Naive B cell (primary cell): ENCODE results near the gene AEBP2. TPM values are rescaled to one million over a fixed set of nuclear protein-coding genes. Genes with fewer than 3 reads are reported as not detected.

Experiments
- ATAC-seq, 2 donors: fragments of 150-1000 bp; cut with Tn5 transposase; 2 replicates each; pipeline ENCODE4 v1.10.0; 2021; ENCODE audit warnings: low read depth in 2 of 2, mild to moderate bottlenecking in 2 of 2, moderate library complexity in 2 of 2
- DNase-seq: peaks from one replicate; pipeline ENCODE4 v3.0.0; 2022
- H3K27ac Mint-ChIP-seq, 6 donors: one replicate each; pipeline ENCODE4 v1.8.0; 2020 to 2022; ENCODE audit warnings: mild to moderate bottlenecking in 6 of 6, mixed read lengths in 6 of 6, moderate library complexity in 5 of 6, inconsistent platforms in 2 of 6
- H3K27me3 Mint-ChIP-seq, 3 donors: one replicate each; pipeline ENCODE4 v1.8.0; 2021 to 2022; ENCODE audit warnings: mixed read lengths in 3 of 3, mild to moderate bottlenecking in 1 of 3
- H3K36me3 Mint-ChIP-seq, 2 donors: one replicate each; pipeline ENCODE4 v1.8.0; 2020 to 2022; ENCODE audit warnings: mixed read lengths in 2 of 2, inconsistent platforms in 1 of 2, mild to moderate bottlenecking in 1 of 2
- H3K4me1 Mint-ChIP-seq, 3 donors: one replicate each; pipeline ENCODE4 v1.8.0; 2020 to 2022; ENCODE audit warnings: mixed read lengths in 3 of 3, inconsistent platforms in 1 of 3, mild to moderate bottlenecking in 1 of 3, moderate library complexity in 1 of 3
- H3K4me3 Mint-ChIP-seq, 8 donors: one replicate each; pipeline ENCODE4 v1.8.0; 2020 to 2022; ENCODE audit warnings: mild to moderate bottlenecking in 8 of 8, mixed read lengths in 8 of 8, moderate library complexity in 8 of 8, inconsistent platforms in 2 of 8
- H3K9me3 Mint-ChIP-seq, 7 donors: one replicate each; pipeline ENCODE4 v1.8.0; 2020 to 2022; ENCODE audit warnings: mixed read lengths in 7 of 7, mild to moderate bottlenecking in 5 of 7, inconsistent platforms in 2 of 7, moderate library complexity in 1 of 7
- polyA plus RNA-seq, 6 donors: library from polyadenylated mRNA; unstranded; fragments of 300-500 nt; fragmentation: Illumina TruSeq; gene quantifications; one replicate each; pipeline ENCODE4 v1.2.3, GENCODE V29; 2021; ENCODE audit warnings: low read depth in 6 of 6

AEBP2 gene
- polyA plus RNA-seq, 6 donors from 2014 or later, result 3.9 to 14.9 (median 11.6) TPM

DNA sequence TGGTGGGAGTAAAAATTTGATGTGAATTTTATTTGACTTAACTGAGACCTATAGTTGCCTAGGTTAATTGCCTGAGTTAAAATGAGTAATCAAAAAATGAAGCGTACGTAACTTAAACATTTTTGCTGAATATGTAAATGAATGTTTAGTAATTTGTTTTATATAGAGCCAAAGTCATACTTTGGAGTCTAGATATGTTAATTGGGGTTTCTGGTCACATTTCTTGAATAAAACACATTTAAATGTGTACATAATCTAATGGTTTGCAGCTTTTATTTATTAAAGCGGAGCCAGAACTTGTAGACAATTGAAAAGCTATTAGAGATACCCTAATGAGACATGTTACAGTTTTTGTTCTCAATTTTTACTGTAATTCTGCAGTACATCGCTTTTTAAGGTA lies 71.2 kb downstream of the AEBP2 start:
- Mint-ChIP-seq H3K27ac (no peak overlapping the region), H3K9me3 (no peaks in the 10 kb centered on the region), H3K4me1 (peaks cover 0 to 28% (median 13%) of the 10 kb centered on the region in 3 donors), H3K27me3 (no peaks in the 10 kb centered on the region), H3K4me3 (no peak overlapping the region), H3K36me3 (peaks cover 8 to 9% of the 10 kb centered on the region in 2 donors)
- ATAC-seq (no peak), DNase-seq (no peak)

DNA sequence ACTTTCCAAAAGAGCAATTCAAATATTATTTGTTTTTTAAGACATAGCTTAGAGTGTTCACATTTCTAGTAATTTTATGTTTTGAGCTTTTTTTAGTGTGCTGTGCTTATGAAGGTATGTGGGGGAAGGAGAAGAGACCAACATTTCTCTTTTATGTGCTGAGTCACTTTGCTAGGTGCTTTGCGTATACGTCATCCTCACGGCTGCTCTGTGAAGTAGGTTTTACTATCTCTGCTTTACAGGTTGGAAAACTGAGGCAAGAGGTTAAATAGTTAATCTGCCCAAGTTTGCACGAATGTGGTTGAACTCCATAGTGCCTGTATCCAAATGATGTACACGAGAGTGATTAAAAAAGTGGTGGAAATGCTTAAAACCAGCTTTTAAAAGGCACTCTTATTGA lies 75.9 kb downstream of the AEBP2 start:
- Mint-ChIP-seq H3K36me3 (peaks cover 0 to 13% of the 10 kb centered on the region in 2 donors), H3K9me3 (no peaks in the 10 kb centered on the region), H3K4me3 (no peak overlapping the region), H3K4me1 (peaks cover 0 to 8% (median 0%) of the 10 kb centered on the region in 3 donors), H3K27ac (no peak overlapping the region), H3K27me3 (no peaks in the 10 kb centered on the region)
- no peak for DNase-seq
- ATAC-seq, result no peak

DNA sequence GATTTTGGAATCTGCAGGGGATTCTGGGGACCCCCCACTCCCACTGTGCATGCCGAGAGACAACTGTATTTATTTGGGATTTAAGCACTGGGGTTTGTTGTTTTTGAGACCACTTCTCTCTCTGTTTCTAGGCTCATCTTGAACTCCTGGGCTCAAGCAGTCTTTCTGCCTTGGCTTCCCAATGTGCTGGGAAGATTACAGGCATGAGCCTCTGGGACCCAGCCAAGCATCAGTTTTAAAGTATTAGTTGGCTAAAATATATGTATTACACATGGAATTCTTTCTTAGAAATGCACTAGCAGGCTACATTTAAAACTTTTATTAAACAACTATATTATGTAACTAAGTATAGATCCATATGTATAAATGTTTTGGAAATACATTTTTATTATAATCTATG lies 78.3 kb downstream of the AEBP2 start:
- H3K4me3 Mint-ChIP-seq, result peak overlapping the region in 1 of 8 donors; percentile 57
- H3K27ac Mint-ChIP-seq, result peak overlapping the region in 1 of 6 donors; percentile 79
- DNase-seq, result no peak
- H3K36me3 Mint-ChIP-seq, result peaks cover 0 to 6% of the 10 kb centered on the region in 2 donors
- no peaks in the 10 kb centered on the region for H3K4me1 Mint-ChIP-seq
- H3K9me3 Mint-ChIP-seq, result no peaks in the 10 kb centered on the region
- H3K27me3 Mint-ChIP-seq, result no peaks in the 10 kb centered on the region
- no peak for ATAC-seq

DNA sequence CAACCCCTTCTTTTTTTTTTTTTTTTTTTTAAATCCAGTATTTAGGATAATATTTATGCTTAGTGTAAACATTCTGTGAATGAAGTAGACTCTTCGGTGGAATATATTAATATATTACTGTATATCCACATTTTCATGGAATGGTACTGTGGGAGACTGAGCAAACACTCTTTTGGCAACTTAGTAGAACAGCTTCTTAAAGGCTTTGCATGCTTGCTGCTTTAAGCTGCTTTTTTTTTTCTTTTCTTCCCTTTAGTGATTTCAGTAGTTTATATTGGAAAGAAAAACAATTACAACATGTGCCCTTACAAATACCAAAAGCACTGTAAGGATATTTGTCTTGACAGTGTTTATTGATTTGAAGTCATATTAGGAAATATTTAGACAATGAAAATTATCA lies 78.9 kb downstream of the AEBP2 start:
- H3K9me3 Mint-ChIP-seq, result no peaks in the 10 kb centered on the region
- H3K4me1 Mint-ChIP-seq, result no peaks in the 10 kb centered on the region
- H3K4me3 Mint-ChIP-seq, result no peak overlapping the region
- no peak overlapping the region for H3K27ac Mint-ChIP-seq
- no peak for ATAC-seq
- DNase-seq, result no peak
- H3K36me3 Mint-ChIP-seq, result peaks cover 0 to 6% of the 10 kb centered on the region in 2 donors
- H3K27me3 Mint-ChIP-seq, result no peaks in the 10 kb centered on the region

DNA sequence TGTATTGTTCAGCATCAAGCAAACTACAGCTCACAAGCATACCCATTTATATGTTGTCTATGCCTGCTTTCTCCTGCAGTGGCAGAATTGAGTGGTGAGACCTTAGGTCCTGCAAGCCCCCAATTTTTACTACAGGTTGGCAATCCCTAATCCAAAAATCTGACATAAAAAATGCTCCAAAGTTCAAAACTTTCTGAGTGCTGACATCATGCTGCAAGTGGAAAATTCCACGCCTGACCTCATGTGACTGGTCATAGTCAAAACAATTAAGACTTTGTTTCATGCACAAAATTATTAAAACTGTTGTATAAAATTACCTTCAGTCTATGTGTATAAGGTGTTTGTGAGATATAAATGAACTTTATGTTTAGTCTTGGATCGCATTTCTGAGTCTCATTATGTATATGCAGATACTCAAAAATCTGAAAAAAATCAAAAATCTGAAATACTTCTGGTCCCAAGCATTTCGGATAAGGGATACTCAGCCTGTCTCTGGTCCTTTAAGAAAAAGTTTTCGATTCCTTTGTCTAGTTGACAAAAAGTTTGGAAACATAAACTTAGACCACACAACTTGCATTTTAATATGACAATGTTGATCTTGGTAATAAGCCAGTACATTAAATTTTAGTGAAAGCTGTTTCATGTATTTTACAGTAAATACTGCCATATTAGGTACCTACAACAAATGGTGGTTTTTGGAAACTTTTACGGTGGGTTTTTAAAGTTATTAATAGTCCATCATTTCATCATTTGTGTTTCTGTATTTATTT lies 81.5 kb downstream of the AEBP2 start:
- H3K27ac Mint-ChIP-seq, result no peak overlapping the region
- H3K36me3 Mint-ChIP-seq, result peaks cover 5 to 6% of the 10 kb centered on the region in 2 donors
- no peak for ATAC-seq
- no peaks in the 10 kb centered on the region for H3K27me3 Mint-ChIP-seq
- H3K9me3 Mint-ChIP-seq, result no peaks in the 10 kb centered on the region
- DNase-seq, result no peak
- peaks cover 0 to 3% (median 0%) of the 10 kb centered on the region in 3 donors for H3K4me1 Mint-ChIP-seq
- no peak overlapping the region for H3K4me3 Mint-ChIP-seq

DNA sequence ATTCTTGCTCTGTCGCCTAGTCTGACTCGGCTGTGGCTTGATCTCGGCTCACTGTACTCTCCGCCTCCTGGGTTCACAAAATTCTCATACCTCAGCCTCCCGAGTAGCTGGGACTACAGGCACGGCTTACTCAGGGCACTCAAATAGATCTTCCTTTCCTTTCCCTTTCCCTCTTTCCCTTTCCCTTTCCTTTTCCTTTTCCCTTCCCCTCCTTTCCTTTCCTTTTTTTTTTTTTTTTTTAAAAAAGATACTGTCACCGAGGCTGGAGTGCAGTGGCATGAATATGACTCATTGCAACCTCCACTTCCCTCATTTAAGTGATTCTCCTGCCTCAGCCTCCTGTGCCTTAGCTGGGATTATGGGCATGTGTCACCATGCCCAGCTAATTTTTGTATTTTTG lies 86.0 kb downstream of the AEBP2 start:
- Mint-ChIP-seq H3K36me3 (peaks cover 0 to 5% of the 10 kb centered on the region in 2 donors), H3K4me1 (peaks cover 2 to 8% (median 3%) of the 10 kb centered on the region in 3 donors), H3K27me3 (no peaks in the 10 kb centered on the region), H3K9me3 (no peaks in the 10 kb centered on the region), H3K27ac (peak overlapping the region in 2 of 6 donors; percentile 16 to 37), H3K4me3 (no peak overlapping the region)
- no peak for ATAC-seq
- no peak for DNase-seq

DNA sequence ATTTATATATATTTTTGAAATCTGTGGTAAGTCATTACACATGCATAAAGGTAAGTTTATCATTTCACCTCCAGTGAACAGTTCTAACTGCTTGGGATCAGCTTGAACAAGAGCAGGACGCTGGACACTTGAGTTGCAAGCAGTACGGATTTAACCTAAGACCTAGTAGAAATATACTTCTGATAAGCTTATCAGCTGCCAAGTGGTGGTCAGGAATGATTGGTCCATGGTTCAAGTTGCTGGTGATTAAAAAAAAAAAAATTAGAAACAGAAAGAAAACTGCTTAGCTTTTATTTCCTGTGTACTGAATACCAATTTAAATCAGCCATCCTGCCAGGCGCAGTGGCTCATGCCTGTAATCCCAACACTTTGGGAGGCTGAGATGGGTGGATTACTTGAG lies 88.6 kb downstream of the AEBP2 start:
- ATAC-seq, result no peak
- no peak overlapping the region for H3K27ac Mint-ChIP-seq
- H3K9me3 Mint-ChIP-seq, result no peaks in the 10 kb centered on the region
- DNase-seq, result no peak
- H3K36me3 Mint-ChIP-seq, result peaks cover 0 to 5% of the 10 kb centered on the region in 2 donors
- H3K4me3 Mint-ChIP-seq, result no peak overlapping the region
- no peaks in the 10 kb centered on the region for H3K27me3 Mint-ChIP-seq
- peaks cover 2 to 8% (median 3%) of the 10 kb centered on the region in 3 donors for H3K4me1 Mint-ChIP-seq

DNA sequence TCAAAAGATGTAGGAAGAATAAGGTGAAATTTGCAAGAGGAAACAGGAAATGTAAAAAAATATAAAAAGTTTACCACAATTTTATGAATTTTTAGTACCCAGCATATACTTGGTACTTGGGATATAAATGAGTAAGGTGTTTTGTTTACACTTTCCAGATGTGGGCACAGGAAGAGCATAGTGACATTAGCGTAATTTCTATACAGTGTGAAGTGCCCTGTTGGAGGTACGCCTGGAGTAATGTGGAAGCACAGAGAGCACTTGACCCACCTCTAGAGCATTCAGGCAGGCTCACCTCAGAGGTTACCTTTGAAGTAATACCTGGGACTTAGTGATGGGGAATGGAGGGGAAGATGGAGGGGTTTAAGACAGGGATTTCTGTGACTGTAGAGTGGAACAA lies 89.5 kb downstream of the AEBP2 start:
- Mint-ChIP-seq H3K9me3 (peaks cover 0 to 2% (median under 1%) of the 10 kb centered on the region in 7 donors), H3K27ac (no peak overlapping the region), H3K36me3 (peaks cover 0 to 5% of the 10 kb centered on the region in 2 donors), H3K4me3 (no peak overlapping the region), H3K4me1 (peaks cover 2 to 8% (median 3%) of the 10 kb centered on the region in 3 donors), H3K27me3 (no peaks in the 10 kb centered on the region)
- DNase-seq (no peak), ATAC-seq (no peak)

DNA sequence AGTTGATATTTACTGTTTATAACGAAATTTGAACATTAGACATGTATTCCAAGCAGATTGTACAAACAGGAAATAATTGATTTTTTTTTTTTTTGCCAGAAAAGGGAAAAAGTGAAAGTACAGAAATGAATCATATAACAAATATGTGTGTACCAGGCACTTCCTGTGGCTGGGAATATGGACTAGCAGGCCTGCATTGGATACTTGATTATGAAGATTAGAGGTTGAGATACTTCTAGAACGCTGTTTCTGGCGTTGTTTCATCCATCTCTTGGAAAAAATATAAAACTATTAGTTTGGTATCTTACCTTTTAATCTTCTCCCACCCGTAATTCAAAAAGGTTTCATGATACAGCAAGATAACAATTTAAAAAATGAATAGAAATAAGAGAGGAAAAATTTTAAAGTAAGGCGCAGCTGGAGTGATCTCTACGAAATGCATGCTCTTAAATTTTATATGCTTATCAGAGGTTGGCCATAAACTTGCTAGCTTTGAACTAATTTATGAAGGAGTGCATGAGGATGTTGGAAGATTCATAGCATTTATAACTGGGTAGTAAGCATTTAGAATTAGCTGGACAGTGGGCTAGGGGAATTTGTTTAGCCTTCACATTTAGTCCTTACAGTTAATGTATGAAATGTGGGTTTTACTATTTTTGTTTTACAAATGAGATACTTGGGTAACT lies 90.8 kb downstream of the AEBP2 start:
- Mint-ChIP-seq H3K4me3 (no peak overlapping the region), H3K4me1 (peaks cover 0 to 9% (median 2%) of the 10 kb centered on the region in 3 donors), H3K27me3 (no peaks in the 10 kb centered on the region), H3K36me3 (peaks cover 2 to 5% of the 10 kb centered on the region in 2 donors), H3K9me3 (peaks cover 3 to 6% (median 4%) of the 10 kb centered on the region in 7 donors), H3K27ac (no peak overlapping the region)
- no peak for ATAC-seq
- no peak for DNase-seq

DNA sequence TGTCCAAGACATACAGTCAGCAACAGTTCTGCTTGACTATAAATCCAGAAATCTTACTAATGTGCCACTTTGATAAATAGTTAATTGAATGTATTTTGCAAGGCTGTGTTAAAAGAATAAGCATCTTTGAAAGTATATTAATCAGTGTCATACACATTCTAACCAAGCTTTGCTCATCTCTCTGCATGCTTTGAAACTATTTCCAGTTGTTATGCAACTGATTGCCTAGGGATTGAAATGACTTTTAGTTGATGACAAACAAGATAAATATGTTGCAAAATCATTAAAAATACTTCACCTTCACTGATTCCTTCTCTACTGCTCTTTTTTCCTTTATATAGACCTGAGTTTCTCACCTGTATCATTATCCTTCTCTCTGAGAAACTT lies 91.3 kb downstream of the AEBP2 start:
- no peak for ATAC-seq
- peaks cover 8 to 12% (median 9%) of the 10 kb centered on the region in 7 donors for H3K9me3 Mint-ChIP-seq
- H3K27ac Mint-ChIP-seq, result peak overlapping the region in 1 of 6 donors; percentile 14
- peaks cover 0 to 15% (median 2%) of the 10 kb centered on the region in 3 donors for H3K4me1 Mint-ChIP-seq
- no peak overlapping the region for H3K4me3 Mint-ChIP-seq
- peaks cover 8 to 10% of the 10 kb centered on the region in 2 donors for H3K36me3 Mint-ChIP-seq
- no peak for DNase-seq
- no peaks in the 10 kb centered on the region for H3K27me3 Mint-ChIP-seq

DNA sequence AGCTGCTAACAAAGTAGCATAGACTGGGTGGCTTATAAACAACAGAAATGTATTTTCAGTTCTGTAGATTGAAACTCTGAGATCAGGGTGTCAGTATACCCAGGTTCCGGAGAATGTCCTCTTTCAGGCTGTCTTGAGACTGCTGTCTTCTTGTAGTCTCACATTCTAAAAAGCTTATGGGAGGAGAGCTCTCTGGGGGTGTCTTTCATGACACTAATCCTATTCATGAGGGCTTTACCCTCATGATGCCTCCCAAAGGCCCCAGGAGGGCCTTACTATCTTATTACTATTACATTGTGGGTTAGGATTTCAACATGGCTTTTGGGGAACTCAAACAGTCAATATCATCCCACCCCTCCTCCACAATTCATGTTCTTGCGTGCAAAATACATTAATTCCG lies 94.3 kb downstream of the AEBP2 start:
- Mint-ChIP-seq H3K36me3 (peaks cover 14 to 19% of the 10 kb centered on the region in 2 donors), H3K9me3 (peaks cover 13 to 24% (median 22%) of the 10 kb centered on the region in 7 donors), H3K4me3 (peak overlapping the region in 1 of 8 donors; percentile 58), H3K27me3 (no peaks in the 10 kb centered on the region), H3K4me1 (peaks cover 0 to 14% (median 0%) of the 10 kb centered on the region in 3 donors), H3K27ac (peak overlapping the region in 1 of 6 donors; percentile 51)
- ATAC-seq (no peak), DNase-seq (no peak)

DNA sequence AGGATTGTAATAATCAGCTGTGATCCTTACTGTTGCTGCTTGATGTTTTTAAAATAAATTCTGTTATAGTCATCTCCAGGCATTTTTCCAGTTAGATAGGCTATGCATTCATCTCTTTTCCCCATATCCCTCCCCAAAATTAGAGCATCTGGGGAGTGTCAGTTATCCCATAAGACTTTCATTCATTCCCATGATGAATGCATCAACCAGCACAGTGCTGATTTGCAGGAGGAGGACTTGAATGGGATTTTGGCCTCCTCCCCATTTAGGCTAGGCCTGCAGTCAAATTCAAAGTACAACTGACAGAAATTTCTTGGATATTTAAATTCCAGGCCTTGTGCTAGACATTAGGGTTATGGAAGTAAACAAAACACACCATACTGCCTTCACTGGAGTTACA lies 99.8 kb downstream of the AEBP2 start:
- peaks cover 38 to 43% of the 10 kb centered on the region in 2 donors for H3K36me3 Mint-ChIP-seq
- H3K4me1 Mint-ChIP-seq, result peaks cover 3 to 9% (median 3%) of the 10 kb centered on the region in 3 donors
- no peak for ATAC-seq
- no peaks in the 10 kb centered on the region for H3K27me3 Mint-ChIP-seq
- H3K27ac Mint-ChIP-seq, result peak overlapping the region in 1 of 6 donors; percentile 31
- peaks cover 13 to 30% (median 18%) of the 10 kb centered on the region in 7 donors for H3K9me3 Mint-ChIP-seq
- no peak for DNase-seq
- H3K4me3 Mint-ChIP-seq, result no peak overlapping the region

DNA sequence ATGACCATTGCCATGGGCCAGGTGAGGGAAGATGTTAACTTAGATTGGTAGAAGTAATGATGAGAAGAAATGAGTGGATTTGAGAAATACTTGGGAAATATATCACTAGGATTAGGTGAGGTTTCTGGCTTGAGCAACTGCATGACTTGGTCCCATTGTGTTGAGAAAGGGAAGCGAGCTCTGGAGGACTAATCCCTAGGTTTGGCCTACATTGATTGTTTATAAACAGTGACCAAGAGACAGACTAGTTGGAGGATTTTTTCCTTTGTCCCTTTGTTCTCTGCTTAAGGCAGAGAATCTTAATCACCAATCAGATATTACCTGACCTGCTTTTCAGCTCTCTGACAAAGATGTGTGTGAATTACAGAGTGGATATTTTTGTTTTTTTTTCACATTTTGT lies 100.5 kb downstream of the AEBP2 start:
- Mint-ChIP-seq H3K4me3 (no peak overlapping the region), H3K36me3 (peaks cover 41 to 42% of the 10 kb centered on the region in 2 donors)

DNA sequence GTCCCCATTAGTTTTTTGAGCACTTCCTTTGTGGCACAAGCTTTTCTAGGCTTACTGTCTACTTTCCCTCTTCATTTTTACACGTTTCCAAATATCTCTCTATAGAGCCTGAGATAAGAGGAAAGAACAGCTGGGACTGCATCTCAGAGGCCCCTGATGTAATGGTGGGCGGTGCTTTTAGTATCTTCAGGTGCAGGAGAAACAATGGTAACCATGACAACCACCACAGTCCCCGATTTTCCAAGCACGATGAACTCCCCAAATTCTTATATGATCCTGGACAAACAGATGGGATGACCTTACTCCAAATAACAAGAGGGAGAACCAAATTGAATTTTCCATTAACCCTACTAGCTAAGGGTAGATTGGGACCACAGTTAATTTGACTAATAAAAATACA lies 103.3 kb downstream of the AEBP2 start:
- no peaks in the 10 kb centered on the region for H3K27me3 Mint-ChIP-seq
- H3K9me3 Mint-ChIP-seq, result peaks cover 0 to 9% (median 0%) of the 10 kb centered on the region in 7 donors
- H3K4me3 Mint-ChIP-seq, result no peak overlapping the region
- ATAC-seq, result no peak
- peak overlapping the region in 1 of 6 donors; percentile 40 for H3K27ac Mint-ChIP-seq
- H3K36me3 Mint-ChIP-seq, result peaks cover 26 to 27% of the 10 kb centered on the region in 2 donors
- peaks cover 0 to 3% (median 3%) of the 10 kb centered on the region in 3 donors for H3K4me1 Mint-ChIP-seq
- no peak for DNase-seq

More for the DNA sequence above, 100.5 kb downstream of the AEBP2 start:
- H3K4me1 Mint-ChIP-seq, result peaks cover 3 to 9% (median 3%) of the 10 kb centered on the region in 3 donors
- DNase-seq, result no peak
- H3K27me3 Mint-ChIP-seq, result no peaks in the 10 kb centered on the region
- no peak for ATAC-seq
- peak overlapping the region in 1 of 6 donors; percentile 31 for H3K27ac Mint-ChIP-seq
- H3K9me3 Mint-ChIP-seq, result peaks cover 13 to 28% (median 18%) of the 10 kb centered on the region in 7 donors
